ENCODE data around the gene GRID2. TPM values are rescaled to one million over a fixed set of nuclear protein-coding genes. Genes with fewer than 3 reads are reported as not detected.

Gene GRID2
- total and polyA plus RNA-seq, 2 donors (not counting 1 experiment from before 2014, with no cell fraction given) = under 0.01 to 0.02 TPM

DNA sequence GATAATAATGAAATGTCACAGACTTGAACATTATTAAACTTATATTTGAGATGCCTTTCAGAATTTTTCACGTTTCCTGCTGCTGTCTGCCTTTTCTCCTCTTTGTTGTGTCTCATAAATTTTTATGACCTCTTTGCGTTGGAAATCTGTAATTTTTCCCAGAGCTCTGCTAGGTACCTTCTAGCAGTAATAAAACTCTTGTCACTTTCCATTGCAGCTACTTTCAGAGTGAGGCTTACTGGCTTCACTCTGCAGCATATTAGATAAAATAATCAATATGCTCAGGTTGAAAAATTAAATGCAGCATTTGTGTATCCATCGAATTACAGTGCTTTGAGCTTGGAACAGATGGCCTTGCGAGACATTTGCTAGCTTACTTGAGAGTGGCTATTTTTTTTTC, 689.0 kb downstream of the GRID2 start:
- H2AFZ ChIP-seq (ENCODE audit: low read length) = no peak overlapping the region
- H3K9me3 ChIP-seq (ENCODE audit: control insufficient read depth, insufficient read depth, low read depth, low read length) = no peaks in the 10 kb centered on the region
- H3K9ac ChIP-seq (ENCODE audit: insufficient read depth, low read length) = no peak overlapping the region
- no peak overlapping the region for H3K4me2 ChIP-seq (ENCODE audit: extremely low read depth, insufficient read depth, low read length)
- no peaks in the 10 kb centered on the region for H4K20me1 ChIP-seq (ENCODE audit: control insufficient read depth, extremely low read depth, insufficient read depth, low read length)
- H3K27me3 ChIP-seq (ENCODE audit: control insufficient read depth, insufficient read depth, low read length) = no peaks in the 10 kb centered on the region
- H3K79me2 ChIP-seq (ENCODE audit: control insufficient read depth, insufficient read depth, low read length) = no peaks in the 10 kb centered on the region
- H3K4me3 ChIP-seq (replicated peaks in 1 of 4; ENCODE audit: control extremely low read depth in 1 of 4, insufficient read depth in 1 of 4, low read depth in 3 of 4, low read length in 4 of 4) = no peak overlapping the region
- TF ChIP-seq EZH2 (IDR thresholded peaks at IDR 0.05; ENCODE audit: low read length, missing control alignments) = no peak
- TF ChIP-seq, protein P1, sequence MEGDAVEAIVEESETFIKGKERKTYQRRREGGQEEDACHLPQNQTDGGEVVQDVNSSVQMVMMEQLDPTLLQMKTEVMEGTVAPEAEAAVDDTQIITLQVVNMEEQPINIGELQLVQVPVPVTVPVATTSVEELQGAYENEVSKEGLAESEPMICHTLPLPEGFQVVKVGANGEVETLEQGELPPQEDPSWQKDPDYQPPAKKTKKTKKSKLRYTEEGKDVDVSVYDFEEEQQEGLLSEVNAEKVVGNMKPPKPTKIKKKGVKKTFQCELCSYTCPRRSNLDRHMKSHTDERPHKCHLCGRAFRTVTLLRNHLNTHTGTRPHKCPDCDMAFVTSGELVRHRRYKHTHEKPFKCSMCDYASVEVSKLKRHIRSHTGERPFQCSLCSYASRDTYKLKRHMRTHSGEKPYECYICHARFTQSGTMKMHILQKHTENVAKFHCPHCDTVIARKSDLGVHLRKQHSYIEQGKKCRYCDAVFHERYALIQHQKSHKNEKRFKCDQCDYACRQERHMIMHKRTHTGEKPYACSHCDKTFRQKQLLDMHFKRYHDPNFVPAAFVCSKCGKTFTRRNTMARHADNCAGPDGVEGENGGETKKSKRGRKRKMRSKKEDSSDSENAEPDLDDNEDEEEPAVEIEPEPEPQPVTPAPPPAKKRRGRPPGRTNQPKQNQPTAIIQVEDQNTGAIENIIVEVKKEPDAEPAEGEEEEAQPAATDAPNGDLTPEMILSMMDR (conservative IDR thresholded peaks at IDR 0.05 in 1 of 2, IDR thresholded peaks at IDR 0.05 in 1 of 2; ENCODE audit: low read depth in 1 of 2, low read length in 2 of 2) = no peak
- H3K36me3 ChIP-seq (ENCODE audit: control insufficient read depth, insufficient read depth, low read length) = no peaks in the 10 kb centered on the region
- no peaks in the 10 kb centered on the region for H3K4me1 ChIP-seq (ENCODE audit: control insufficient read depth, extremely low read depth, insufficient read depth, low read length)
- no peak overlapping the region for H3K27ac ChIP-seq (ENCODE audit: insufficient read depth, low read length)
- DNase-seq (ENCODE audit: low read depth in 2 of 2) = no peak

DNA sequence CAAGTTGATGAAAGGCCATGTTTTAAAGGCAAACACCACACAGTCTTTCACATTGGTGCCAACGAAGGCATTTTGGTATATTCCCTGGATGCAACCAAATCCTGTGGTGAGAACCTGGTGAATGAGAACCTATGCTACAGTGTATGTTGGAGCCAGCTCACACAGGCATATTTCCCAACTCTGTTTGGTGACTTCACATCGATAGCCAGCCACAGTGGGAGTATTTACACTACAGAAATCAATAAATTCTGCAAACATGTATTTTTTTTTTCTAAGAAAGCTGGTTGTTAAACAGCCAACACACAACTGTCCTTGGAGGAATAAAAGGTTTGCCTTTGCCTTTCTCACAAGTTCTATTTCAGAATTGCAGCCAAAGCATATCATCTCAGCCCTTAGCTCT, 691.0 kb downstream of the GRID2 start:
- Histone ChIP-seq H3K4me3 (replicated peaks in 1 of 4; ENCODE audit: control extremely low read depth in 1 of 4, insufficient read depth in 1 of 4, low read depth in 3 of 4, low read length in 4 of 4) (no peak overlapping the region), H3K4me2 (ENCODE audit: extremely low read depth, insufficient read depth, low read length) (no peak overlapping the region), H2AFZ (ENCODE audit: low read length) (no peak overlapping the region), H3K27me3 (ENCODE audit: control insufficient read depth, insufficient read depth, low read length) (no peaks in the 10 kb centered on the region), H3K79me2 (ENCODE audit: control insufficient read depth, insufficient read depth, low read length) (no peaks in the 10 kb centered on the region), H3K27ac (ENCODE audit: insufficient read depth, low read length) (no peak overlapping the region), H3K36me3 (ENCODE audit: control insufficient read depth, insufficient read depth, low read length) (no peaks in the 10 kb centered on the region), H4K20me1 (ENCODE audit: control insufficient read depth, extremely low read depth, insufficient read depth, low read length) (no peaks in the 10 kb centered on the region), H3K9ac (ENCODE audit: insufficient read depth, low read length) (no peak overlapping the region), H3K4me1 (ENCODE audit: control insufficient read depth, extremely low read depth, insufficient read depth, low read length) (no peaks in the 10 kb centered on the region), H3K9me3 (ENCODE audit: control insufficient read depth, insufficient read depth, low read depth, low read length) (no peaks in the 10 kb centered on the region)
- no peak for TF ChIP-seq EZH2 (IDR thresholded peaks at IDR 0.05; ENCODE audit: low read length, missing control alignments)
- no peak for DNase-seq (ENCODE audit: low read depth in 2 of 2)

DNA sequence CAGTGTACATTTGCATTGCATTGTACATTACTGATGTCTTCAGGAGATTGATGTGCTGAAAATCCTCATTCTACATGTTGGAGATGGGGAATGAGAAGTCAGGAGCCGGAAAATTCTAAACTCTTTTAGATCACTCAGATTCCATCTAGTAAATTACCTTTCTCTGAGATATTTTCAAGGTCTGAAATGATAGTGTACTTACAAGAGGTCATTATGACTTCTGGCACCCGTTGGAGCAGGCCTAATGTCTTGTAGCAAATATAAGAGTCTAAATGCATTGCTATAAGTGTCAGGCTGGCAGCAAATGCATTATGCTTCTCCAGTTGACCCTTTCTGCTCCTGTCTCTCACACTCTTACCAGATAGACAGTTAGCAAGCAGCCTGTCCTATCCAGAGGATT, 692.8 kb downstream of the GRID2 start:
- Histone ChIP-seq H3K27me3 (ENCODE audit: control insufficient read depth, insufficient read depth, low read length) (no peaks in the 10 kb centered on the region), H3K4me2 (ENCODE audit: extremely low read depth, insufficient read depth, low read length) (no peak overlapping the region), H3K4me3 (replicated peaks in 1 of 4; ENCODE audit: control extremely low read depth in 1 of 4, insufficient read depth in 1 of 4, low read depth in 3 of 4, low read length in 4 of 4) (no peak overlapping the region), H4K20me1 (ENCODE audit: control insufficient read depth, extremely low read depth, insufficient read depth, low read length) (no peaks in the 10 kb centered on the region), H3K9ac (ENCODE audit: insufficient read depth, low read length) (no peak overlapping the region), H3K36me3 (ENCODE audit: control insufficient read depth, insufficient read depth, low read length) (no peaks in the 10 kb centered on the region), H3K9me3 (ENCODE audit: control insufficient read depth, insufficient read depth, low read depth, low read length) (no peaks in the 10 kb centered on the region), H3K4me1 (ENCODE audit: control insufficient read depth, extremely low read depth, insufficient read depth, low read length) (no peaks in the 10 kb centered on the region), H2AFZ (ENCODE audit: low read length) (no peak overlapping the region), H3K79me2 (ENCODE audit: control insufficient read depth, insufficient read depth, low read length) (no peaks in the 10 kb centered on the region), H3K27ac (ENCODE audit: insufficient read depth, low read length) (no peak overlapping the region)
- no peak for DNase-seq (ENCODE audit: low read depth in 2 of 2)
- no peak for TF ChIP-seq EZH2 (IDR thresholded peaks at IDR 0.05; ENCODE audit: low read length, missing control alignments)
- TF ChIP-seq, protein P1 (conservative IDR thresholded peaks at IDR 0.05 in 1 of 2, IDR thresholded peaks at IDR 0.05 in 1 of 2; ENCODE audit: low read depth in 1 of 2, low read length in 2 of 2) = no peak

All from fibroblast of lung (primary cell).